Measurements from ENCODE around the gene PNLIPRP3. TPM values are rescaled to one million over a fixed set of nuclear protein-coding genes. Genes with fewer than 3 reads are reported as not detected.

PNLIPRP3 gene
- total and polyA plus RNA-seq, 2 experiments from 2014 or later = 0.46 to 0.93 TPM

DNA sequence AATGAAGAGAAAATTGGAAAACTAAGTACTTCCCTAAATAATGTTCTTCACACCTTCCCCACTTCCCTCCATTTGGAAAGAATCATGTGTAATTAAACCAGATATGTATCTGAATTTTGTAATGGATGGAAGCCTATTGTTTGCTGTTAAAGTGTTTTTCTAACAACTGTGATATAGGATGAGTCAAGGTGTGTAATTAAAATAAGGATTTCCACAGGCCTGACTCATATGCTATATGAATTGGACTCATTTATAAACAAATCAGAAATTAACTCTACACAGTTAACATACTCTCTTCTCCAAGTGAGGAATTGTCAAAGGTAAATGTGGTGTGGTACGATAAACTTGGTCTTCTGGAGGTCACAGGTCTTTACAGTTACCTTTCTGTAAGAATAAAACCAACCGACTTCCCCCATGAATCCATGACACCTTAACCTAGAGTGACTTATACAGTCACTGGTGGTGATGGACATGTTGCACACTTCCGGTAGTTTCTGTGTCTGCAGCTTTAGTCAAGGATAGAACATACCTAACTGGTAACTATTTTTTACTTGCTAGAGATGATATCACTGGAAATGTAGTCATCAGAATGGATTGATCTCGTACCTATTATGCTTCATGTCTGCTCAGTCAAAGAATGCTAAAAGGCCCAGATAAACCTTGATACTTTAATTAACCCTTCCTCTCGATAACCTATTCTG, 12.8 kb downstream of the PNLIPRP3 start:
- no peaks in the 10 kb centered on the region for H3K9me3 ChIP-seq (ENCODE audit: low read depth)
- H3K79me2 ChIP-seq = no peaks in the 10 kb centered on the region
- TF ChIP-seq EZH2phosphoT487 (IDR thresholded peaks at IDR 0.05; ENCODE audit: low read depth, severe bottlenecking, unreplicated experiment) = no peak
- TF ChIP-seq, protein P1, sequence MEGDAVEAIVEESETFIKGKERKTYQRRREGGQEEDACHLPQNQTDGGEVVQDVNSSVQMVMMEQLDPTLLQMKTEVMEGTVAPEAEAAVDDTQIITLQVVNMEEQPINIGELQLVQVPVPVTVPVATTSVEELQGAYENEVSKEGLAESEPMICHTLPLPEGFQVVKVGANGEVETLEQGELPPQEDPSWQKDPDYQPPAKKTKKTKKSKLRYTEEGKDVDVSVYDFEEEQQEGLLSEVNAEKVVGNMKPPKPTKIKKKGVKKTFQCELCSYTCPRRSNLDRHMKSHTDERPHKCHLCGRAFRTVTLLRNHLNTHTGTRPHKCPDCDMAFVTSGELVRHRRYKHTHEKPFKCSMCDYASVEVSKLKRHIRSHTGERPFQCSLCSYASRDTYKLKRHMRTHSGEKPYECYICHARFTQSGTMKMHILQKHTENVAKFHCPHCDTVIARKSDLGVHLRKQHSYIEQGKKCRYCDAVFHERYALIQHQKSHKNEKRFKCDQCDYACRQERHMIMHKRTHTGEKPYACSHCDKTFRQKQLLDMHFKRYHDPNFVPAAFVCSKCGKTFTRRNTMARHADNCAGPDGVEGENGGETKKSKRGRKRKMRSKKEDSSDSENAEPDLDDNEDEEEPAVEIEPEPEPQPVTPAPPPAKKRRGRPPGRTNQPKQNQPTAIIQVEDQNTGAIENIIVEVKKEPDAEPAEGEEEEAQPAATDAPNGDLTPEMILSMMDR (IDR thresholded peaks at IDR 0.05; ENCODE audit: poor library complexity) = no peak
- no peak for TF ChIP-seq EZH2 (IDR thresholded peaks at IDR 0.05; ENCODE audit: borderline replicate concordance)
- H3K9me2 ChIP-seq (replicated peaks; ENCODE audit: insufficient read depth) = no peaks in the 10 kb centered on the region
- no peaks in the 10 kb centered on the region for H3K36me3 ChIP-seq (replicated peaks; ENCODE audit: insufficient read depth, low read depth)
- DNase-seq (ENCODE audit: low spot score) = no peak
- H3K4me1 ChIP-seq (ENCODE audit: insufficient read depth) = no peaks in the 10 kb centered on the region
- H4K20me1 ChIP-seq (ENCODE audit: insufficient read depth, poor library complexity, severe bottlenecking) = no peaks in the 10 kb centered on the region
- H3K27ac ChIP-seq = no peak overlapping the region
- H2AFZ ChIP-seq = no peak overlapping the region
- H3K4me2 ChIP-seq = no peak overlapping the region
- WGBS (ENCODE audit: low lambda C conversion rate, missing lambda C conversion rate) = 95% methylated on average over 5 of the region's 5 CpGs
- no peak overlapping the region for H3K4me3 ChIP-seq
- H3K27me3 ChIP-seq = no peaks in the 10 kb centered on the region

DNA sequence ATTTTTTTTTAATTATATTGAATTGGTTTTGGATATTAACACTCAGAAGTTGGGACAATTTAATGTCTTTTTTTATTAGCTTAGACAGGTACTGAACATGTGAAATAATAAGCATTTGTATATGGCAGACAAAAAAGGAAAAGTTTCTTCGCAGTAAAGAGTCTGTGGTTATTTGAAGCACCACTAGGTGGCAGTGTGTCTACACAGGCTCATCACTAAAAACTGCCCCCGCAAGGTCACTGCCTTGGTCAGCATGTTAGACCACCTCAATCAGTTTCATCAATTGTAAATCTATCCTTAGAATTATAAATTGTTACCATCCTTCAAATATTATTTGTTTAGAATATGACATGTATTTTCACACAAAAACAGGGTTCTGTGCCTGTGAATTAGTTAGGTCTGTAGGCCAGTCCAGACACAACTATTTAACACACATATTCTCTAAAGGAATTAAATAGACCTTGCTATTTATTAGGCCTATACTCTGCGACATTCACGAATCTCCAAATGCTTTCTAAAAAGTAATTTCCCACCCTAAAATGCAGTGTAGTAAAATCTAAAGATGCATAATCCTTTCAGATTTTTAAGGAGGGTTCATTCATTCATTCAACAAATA, 17.0 kb downstream of the PNLIPRP3 start:
- no peak overlapping the region for H3K4me2 ChIP-seq
- no peak overlapping the region for H3K27ac ChIP-seq

DNA sequence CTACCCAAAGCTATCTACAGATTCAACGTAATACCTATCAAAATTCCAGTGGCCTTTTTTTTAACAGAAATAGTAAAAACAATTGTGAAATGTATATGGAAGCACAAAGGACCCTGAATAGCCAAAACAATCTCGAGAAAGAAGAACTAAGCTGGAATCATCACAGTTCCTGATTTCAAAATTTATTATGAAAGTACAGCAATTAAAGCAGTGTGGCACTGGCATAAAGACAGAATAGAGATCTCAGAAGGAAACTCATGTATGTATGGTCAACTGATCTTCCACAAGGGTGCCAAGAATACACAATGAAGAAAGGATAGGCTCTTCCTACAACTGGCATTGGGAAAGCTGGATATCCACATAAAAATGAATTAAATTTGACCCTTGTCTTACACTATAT, 23.2 kb downstream of the PNLIPRP3 start:
- TF ChIP-seq EZH2phosphoT487 (IDR thresholded peaks at IDR 0.05; ENCODE audit: low read depth, severe bottlenecking, unreplicated experiment) (no peak), EZH2 (IDR thresholded peaks at IDR 0.05; ENCODE audit: borderline replicate concordance) (no peak)
- TF ChIP-seq, protein P1 (IDR thresholded peaks at IDR 0.05; ENCODE audit: poor library complexity) = no peak
- H3K4me3 ChIP-seq = no peak overlapping the region
- no peaks in the 10 kb centered on the region for H3K79me2 ChIP-seq
- DNase-seq (ENCODE audit: low spot score) = no peak
- H3K9me3 ChIP-seq (ENCODE audit: low read depth) = no peaks in the 10 kb centered on the region
- WGBS (ENCODE audit: low lambda C conversion rate, missing lambda C conversion rate) = 88% methylated on average over 2 of the region's 2 CpGs
- no peak overlapping the region for H3K27ac ChIP-seq
- no peaks in the 10 kb centered on the region for H3K4me1 ChIP-seq (ENCODE audit: insufficient read depth)
- no peak overlapping the region for H3K4me2 ChIP-seq
- H4K20me1 ChIP-seq (ENCODE audit: insufficient read depth, poor library complexity, severe bottlenecking) = no peaks in the 10 kb centered on the region
- H3K36me3 ChIP-seq (replicated peaks; ENCODE audit: insufficient read depth, low read depth) = no peaks in the 10 kb centered on the region
- no peaks in the 10 kb centered on the region for H3K9me2 ChIP-seq (replicated peaks; ENCODE audit: insufficient read depth)
- no peaks in the 10 kb centered on the region for H3K27me3 ChIP-seq
- H2AFZ ChIP-seq = no peak overlapping the region

More for the DNA sequence above, 17.0 kb downstream of the PNLIPRP3 start:
- Histone ChIP-seq H3K27me3 (no peaks in the 10 kb centered on the region), H3K4me1 (ENCODE audit: insufficient read depth) (no peaks in the 10 kb centered on the region), H3K4me3 (no peak overlapping the region), H3K36me3 (replicated peaks; ENCODE audit: insufficient read depth, low read depth) (no peaks in the 10 kb centered on the region), H2AFZ (no peak overlapping the region), H4K20me1 (ENCODE audit: insufficient read depth, poor library complexity, severe bottlenecking) (no peaks in the 10 kb centered on the region), H3K9me3 (ENCODE audit: low read depth) (no peaks in the 10 kb centered on the region), H3K79me2 (no peaks in the 10 kb centered on the region), H3K9me2 (replicated peaks; ENCODE audit: insufficient read depth) (no peaks in the 10 kb centered on the region)
- 36% methylated on average over 4 of the region's 4 CpGs for WGBS (ENCODE audit: low lambda C conversion rate, missing lambda C conversion rate)
- TF ChIP-seq, protein P1 (IDR thresholded peaks at IDR 0.05; ENCODE audit: poor library complexity) = peak; percentile 89
- no peak for TF ChIP-seq EZH2 (IDR thresholded peaks at IDR 0.05; ENCODE audit: borderline replicate concordance)
- peak; percentile 63 for DNase-seq (ENCODE audit: low spot score)
